HepG2 (cell line): Measurements from ENCODE around the gene SKA2. TPM values are rescaled to one million over a fixed set of nuclear protein-coding genes. Genes with fewer than 3 reads are reported as not detected.

Experiments
- ATAC-seq: fragments of 200-7000 bp; cut with Tn5 transposase; 3 replicates; pipeline ENCODE4 v1.9.1; 2020; ENCODE audit warnings: mild to moderate bottlenecking, moderate library complexity
- BruUV-seq: library from RNA; stranded (reverse); fragments of 400-500 nt; replicated peaks from 2 replicates; lab custom pipeline; 2021; lab: Mats Ljungman, UMichigan
- CTCF ChIA-PET: fragments of 300-600 bp; formaldehyde crosslinking; extraction: SDS; loops from one replicate; lab custom pipeline; 2021; ENCODE audit warnings: low total read pairs, inconsistent platforms, low intra/inter-chr PET ratio; lab: Yijun Ruan, JAX
- POLR2A ChIA-PET: fragments of 350-600 bp; sonication (Branson Sonifier 250); formaldehyde crosslinking; loops from one replicate; lab custom pipeline; 2020; ENCODE audit warnings: antibody characterized with exemption, inconsistent platforms; lab: Yijun Ruan, JAX
- DNase-seq: peaks from one replicate; pipeline ENCODE4 v3.0.0-alpha.2; 2015; ENCODE audit warnings: low spot score
- FAIRE-seq: peaks from 3 replicates; lab custom pipeline; 2011; peaks lifted over from hg19 to GRCh38; lab: Jason Lieb, UNC
- H2AFZ ChIP-seq: one replicate; pipeline ENCODE4 v1.6.1; 2011; ENCODE audit warnings: low read length, inconsistent platforms
- H3K27ac ChIP-seq: fragments of 300-600 bp; 3 replicates; pipeline ENCODE4 v1.8.0; 2011; ENCODE audit warnings: mixed run types, mild to moderate bottlenecking, mixed read lengths, low read length, inconsistent platforms; ENCODE audit not compliant: insufficient read depth; ENCODE audit errors: extremely low read length
- H3K27me3 ChIP-seq, 2 experiments: fragments of 200-600 bp in 1 of 2; 2 replicates in 1 of 2; 3 replicates in 1 of 2; pipeline versions ENCODE4 v1.6.0 to v1.8.0; 2011; ENCODE audit warnings: low read length in 2 of 2, mild to moderate bottlenecking in 2 of 2, moderate library complexity in 2 of 2, inconsistent platforms in 1 of 2; ENCODE audit not compliant: insufficient read depth in 2 of 2, control insufficient read depth in 1 of 2
- H3K36me3 ChIP-seq, 2 experiments: fragments of 200-600 bp in 1 of 2; replicated peaks in 1 of 2; 2 replicates in 1 of 2; 3 replicates in 1 of 2; pipeline versions ENCODE4 v1.5.1 to v1.8.0; 2011; ENCODE audit warnings: low read length in 2 of 2, inconsistent platforms in 1 of 2; ENCODE audit not compliant: insufficient read depth in 2 of 2, control insufficient read depth in 1 of 2
- H3K4me1 ChIP-seq: 2 replicates; pipeline ENCODE4 v1.5.1; 2012; ENCODE audit warnings: low read length, inconsistent platforms; ENCODE audit not compliant: insufficient read depth
- H3K4me2 ChIP-seq: 2 replicates; pipeline ENCODE4 v1.6.0; 2011; ENCODE audit warnings: low read depth, low read length, inconsistent platforms
- H3K4me3 ChIP-seq, 3 experiments: fragments of 200-600 bp in 1 of 3; sonication (generic), shearing (Covaris generic) in 1 of 3; replicated peaks in 1 of 3; 2 replicates each; pipeline ENCODE4 v1.5.1; 2011 to 2016; ENCODE audit warnings: low read length in 3 of 3, inconsistent platforms in 2 of 3, low read depth in 2 of 3, mild to moderate bottlenecking in 2 of 3, control low read depth in 1 of 3, mixed read lengths in 1 of 3; ENCODE audit not compliant: insufficient read depth in 1 of 3
- H3K79me2 ChIP-seq: one replicate; pipeline ENCODE4 v1.6.1; 2011; ENCODE audit warnings: low read length, inconsistent platforms; ENCODE audit not compliant: insufficient read depth
- H3K9ac ChIP-seq: 2 replicates; pipeline ENCODE4 v1.6.0; 2011; ENCODE audit warnings: mild to moderate bottlenecking, low read depth, low read length, inconsistent platforms; ENCODE audit not compliant: insufficient read depth
- H3K9me3 ChIP-seq: 2 replicates; pipeline ENCODE4 v1.5.1; 2012; ENCODE audit warnings: mild to moderate bottlenecking, low read length
- H4K20me1 ChIP-seq: 2 replicates; pipeline ENCODE4 v1.6.0; 2011; ENCODE audit warnings: inconsistent platforms, mild to moderate bottlenecking, low read length, moderate library complexity; ENCODE audit not compliant: insufficient read depth
- CBX2 ChIP-seq, 2 experiments: fragments of 200-600 bp in 1 of 2; sonication (generic); formaldehyde crosslinking in 1 of 2; IDR thresholded peaks; 2 replicates each; pipeline versions ENCODE4 v1.7.0 to v1.8.1; 2018 to 2022; ENCODE audit warnings: low read depth in 2 of 2, low read length in 1 of 2, mild to moderate bottlenecking in 1 of 2, missing genetic modification reagents in 1 of 2
- DNMT3B ChIP-seq: conservative IDR thresholded peaks from 2 replicates; pipeline ENCODE4 v1.6.1; 2016; ENCODE audit warnings: missing biosample characterization, control low read depth
- SMAD9 ChIP-seq: sonication (generic); formaldehyde crosslinking; IDR thresholded peaks from 2 replicates; pipeline ENCODE4 v1.5.1; 2020; ENCODE audit warnings: mild to moderate bottlenecking, missing genetic modification reagents
- SRSF1 ChIP-seq: fragments of 200-400 bp; formaldehyde crosslinking; optimal IDR thresholded peaks from 2 replicates; pipeline ENCODE3; 2017; ENCODE audit warnings: mild to moderate bottlenecking, low read depth, low read length, moderate library complexity
- TOE1 ChIP-seq: sonication (generic); formaldehyde crosslinking; IDR thresholded peaks from 2 replicates; pipeline ENCODE4 v1.4.0; 2020; ENCODE audit warnings: mild to moderate bottlenecking, missing genetic modification reagents
- WIZ ChIP-seq: sonication (generic); formaldehyde crosslinking; IDR thresholded peaks from 2 replicates; pipeline ENCODE4 v1.5.1; 2020; ENCODE audit warnings: mild to moderate bottlenecking, missing genetic modification reagents
- ZBTB2 ChIP-seq: sonication (generic); formaldehyde crosslinking; IDR thresholded peaks from 2 replicates; pipeline ENCODE4 v1.8.0; 2022; ENCODE audit warnings: low read depth, missing genetic modification reagents
- ZNF570 ChIP-seq: sonication (generic); formaldehyde crosslinking; IDR thresholded peaks from 2 replicates; pipeline ENCODE4 v1.4.0; 2020; ENCODE audit warnings: mild to moderate bottlenecking, missing genetic modification reagents, borderline replicate concordance
- ZNF883 ChIP-seq: sonication (generic); formaldehyde crosslinking; IDR thresholded peaks from 2 replicates; pipeline ENCODE4 v1.5.1; 2020; ENCODE audit warnings: mild to moderate bottlenecking, missing genetic modification reagents; ENCODE audit errors: not compliant biosample characterization
- ZZZ3 ChIP-seq: sonication (generic); formaldehyde crosslinking; IDR thresholded peaks from 2 replicates; pipeline ENCODE4 v1.4.0; 2020; ENCODE audit warnings: missing genetic modification reagents, mild to moderate bottlenecking, borderline replicate concordance
- WGBS: methylation state at CpG from one replicate; pipeline ENCODE4 v1.1.6; 2017; ENCODE audit warnings: low lambda C conversion rate; 5-methylcytosine and 5-hydroxymethylcytosine counted together
- in situ Hi-C: cut with HindIII; loops from 2 replicates; pipeline ENCODE4 v1.10.0; 2017; ENCODE audit warnings: low pct_unique_long_range_greater_than_20kb; ENCODE audit not compliant: extremely low pct_ligation_motif_present
- intact Hi-C: fragments of 100-400 bp; cut with micrococcal nuclease; formaldehyde crosslinking; loops from one replicate; pipeline ENCODE4 v1.10.0; 2022; ENCODE audit not compliant: unreplicated experiment
- polyA plus RNA-seq, 8 experiments: library from polyadenylated mRNA; depleted of rRNA in 3 of 8; stranded (reverse) in 7 of 8; unstranded in 1 of 8; fragments of >200 nt; fragmentation: Illumina TruSeq in 4 of 8; extraction: Trizol in 4 of 8; gene quantifications; 2 replicates each; pipeline versions ENCODE4 v1.2.1 to v1.2.3, GENCODE V29; 2011 to 2016; ENCODE audit warnings: low read depth in 4 of 8, missing spikeins in 1 of 8, mixed read lengths in 1 of 8; ENCODE audit not compliant: insufficient read depth in 1 of 8
- total RNA-seq, 5 experiments: library from RNA; depleted of rRNA; stranded (reverse); fragments of >200 nt; fragmentation: Illumina TruSeq; extraction: Trizol; gene quantifications; 2 replicates each; pipeline ENCODE4 v1.2.3, GENCODE V29; 2016; ENCODE audit warnings: low read depth in 1 of 5

The SKA2 gene
- total and polyA plus RNA-seq, 2 of the 13 experiments (the other 11 are each of a cell fraction or from before 2014, with no cell fraction given), result 18.6 to 91.8 TPM

- H3K9me3 ChIP-seq, result no peaks in the 10 kb centered on the region
- no peak overlapping the region for H3K4me2 ChIP-seq
- no TSS peak for BruUV-seq
- H3K4me1 ChIP-seq, result peaks cover 17% of the 10 kb centered on the region
- no peak for TF ChIP-seq ZBTB2 (CRISPR knock-in tag)
- no peak overlapping the region for H3K4me3 ChIP-seq
- H3K36me3 ChIP-seq, result peaks cover 7 to 19% of the 10 kb centered on the region in 2 experiments
- ChIA-PET CTCF (no interaction called here), POLR2A (no interaction called here)
- ATAC-seq (no peak), DNase-seq (no peak), FAIRE-seq (no peak)
- H3K79me2 ChIP-seq, result peaks cover 12% of the 10 kb centered on the region
- no peaks in the 10 kb centered on the region; a peak in 1 of 5 replicates for H3K27me3 ChIP-seq
- H3K27ac ChIP-seq, result no peak overlapping the region
- no peak overlapping the region for H3K9ac ChIP-seq
- no peak overlapping the region for H2AFZ ChIP-seq
- WGBS, result 95% methylated on average over 3 of the region's 3 CpGs
- intact Hi-C loops (no loop called here), in situ Hi-C loops (no loop called here)
- H4K20me1 ChIP-seq, result no peaks in the 10 kb centered on the region
Measured at GRCh38 chr17:59111539-59111938, 43.4 kb downstream of the SKA2 start.

GRCh38 chr17:59110973-59111372 is 44.0 kb downstream of the SKA2 start:
- Histone ChIP-seq H3K9me3 (no peaks in the 10 kb centered on the region), H3K4me1 (peaks cover 17% of the 10 kb centered on the region), H3K27me3 (no peaks in the 10 kb centered on the region; a peak in 1 of 5 replicates), H3K36me3 (peaks cover 7 to 19% of the 10 kb centered on the region in 2 experiments), H3K4me3 (no peak overlapping the region), H3K4me2 (no peak overlapping the region), H4K20me1 (no peaks in the 10 kb centered on the region), H3K27ac (no peak overlapping the region), H3K79me2 (peaks cover 14% of the 10 kb centered on the region), H3K9ac (no peak overlapping the region), H2AFZ (no peak overlapping the region)
- ATAC-seq (no peak), FAIRE-seq (no peak), DNase-seq (no peak)
- intact Hi-C loops, result no loop called here
- ChIA-PET CTCF (no interaction called here), POLR2A (no interaction called here)
- in situ Hi-C loops, result no loop called here
- no peak for TF ChIP-seq ZNF883
- TF ChIP-seq DNMT3B (CRISPR knock-in tag), result no peak
- TF ChIP-seq SRSF1, result no peak
- TF ChIP-seq WIZ (CRISPR knock-in tag), result no peak
- TF ChIP-seq TOE1, result no peak
- TF ChIP-seq ZZZ3 (CRISPR knock-in tag), result no peak
- TF ChIP-seq ZNF570 (CRISPR knock-in tag), result no peak
- TF ChIP-seq SMAD9 (CRISPR knock-in tag), result no peak
- TF ChIP-seq CBX2 (IDR thresholded peaks at IDR 0.05; ENCODE audit: low read depth, low read length), result no peak
- no peak for TF ChIP-seq CBX2 (CRISPR knock-in tag; IDR thresholded peaks at IDR 0.05; ENCODE audit: low read depth)
- BruUV-seq, result TSS peak; percentile 18
